Osteocyte (in vitro differentiated cells): Measurements from ENCODE around the gene FBN1. TPM values are rescaled to one million over a fixed set of nuclear protein-coding genes. Genes with fewer than 3 reads are reported as not detected.

Experiments used
- DNase-seq: peaks from one replicate; pipeline ENCODE4 v3.0.0; 2021; ENCODE audit warnings: mixed read lengths; ENCODE audit not compliant: unreplicated experiment; ENCODE audit errors: extremely low spot score
- H3K27ac Mint-ChIP-seq: one replicate; pipeline ENCODE4 v1.8.0; 2021; ENCODE audit warnings: mild to moderate bottlenecking, mixed read lengths; ENCODE audit not compliant: unreplicated experiment
- H3K27me3 Mint-ChIP-seq: one replicate; pipeline ENCODE4 v1.8.0; 2021; ENCODE audit warnings: mixed read lengths; ENCODE audit not compliant: unreplicated experiment
- H3K36me3 Mint-ChIP-seq: one replicate; pipeline ENCODE4 v1.8.0; 2021; ENCODE audit warnings: mixed read lengths; ENCODE audit not compliant: unreplicated experiment
- H3K4me1 Mint-ChIP-seq: one replicate; pipeline ENCODE4 v1.8.0; 2021; ENCODE audit warnings: mixed read lengths; ENCODE audit not compliant: unreplicated experiment
- H3K4me3 Mint-ChIP-seq: one replicate; pipeline ENCODE4 v1.8.0; 2021; ENCODE audit warnings: mild to moderate bottlenecking, moderate library complexity, mixed read lengths; ENCODE audit not compliant: unreplicated experiment
- H3K9me3 Mint-ChIP-seq: one replicate; pipeline ENCODE4 v1.8.0; 2021; ENCODE audit warnings: mixed read lengths; ENCODE audit not compliant: unreplicated experiment
- CTCF ChIP-seq: fragments of 200-600 bp; sonication (generic); IDR thresholded peaks from 2 replicates; pipeline ENCODE4 v1.5.0; 2021; ENCODE audit warnings: antibody characterized with exemption, mild to moderate bottlenecking, moderate library complexity
- total RNA-seq: library from RNA; stranded (reverse); gene quantifications from 2 replicates; pipeline ENCODE4 v1.2.1, GENCODE V29; 2021

The FBN1 gene
- total RNA-seq, 1 donor from 2014 or later: 1,012 TPM

GRCh38 chr15:48499978-48500377 lies 145.5 kb downstream of the FBN1 start:
- H3K36me3 Mint-ChIP-seq: peaks cover 79% of the 10 kb centered on the region
- H3K27ac Mint-ChIP-seq: no peak overlapping the region
- no peak overlapping the region for H3K4me3 Mint-ChIP-seq
- H3K27me3 Mint-ChIP-seq: no peaks in the 10 kb centered on the region
- H3K4me1 Mint-ChIP-seq: peaks cover 18% of the 10 kb centered on the region
- H3K9me3 Mint-ChIP-seq: no peaks in the 10 kb centered on the region
- no peak for TF ChIP-seq CTCF
- no peak for DNase-seq

- Mint-ChIP-seq H3K27ac (peak overlapping the region; percentile 66), H3K9me3 (no peaks in the 10 kb centered on the region), H3K27me3 (no peaks in the 10 kb centered on the region), H3K4me3 (no peak overlapping the region), H3K4me1 (peaks cover 29% of the 10 kb centered on the region), H3K36me3 (peaks cover 79% of the 10 kb centered on the region)
- no peak for DNase-seq
- TF ChIP-seq CTCF: no peak
These were observed 146.7 kb downstream of the FBN1 start for GRCh38 chr15:48498828-48499227.

GRCh38 chr15:48494631-48495030 lies 150.9 kb downstream of the FBN1 start:
- Mint-ChIP-seq H3K4me1 (peaks cover 42% of the 10 kb centered on the region), H3K27ac (peak overlapping the region; percentile 96), H3K9me3 (no peaks in the 10 kb centered on the region), H3K27me3 (no peaks in the 10 kb centered on the region), H3K4me3 (no peak overlapping the region), H3K36me3 (peaks cover 82% of the 10 kb centered on the region)
- no peak for TF ChIP-seq CTCF
- DNase-seq: no peak

GRCh38 chr15:48493763-48494225 lies 151.7 kb downstream of the FBN1 start:
- Mint-ChIP-seq H3K36me3 (peaks cover 82% of the 10 kb centered on the region), H3K27me3 (no peaks in the 10 kb centered on the region), H3K9me3 (no peaks in the 10 kb centered on the region), H3K27ac (peak overlapping the region; percentile 96), H3K4me1 (peaks cover 42% of the 10 kb centered on the region), H3K4me3 (peak overlapping the region; percentile 46)
- TF ChIP-seq CTCF: no peak
- DNase-seq: no peak

GRCh38 chr15:48493084-48493762 lies 152.3 kb downstream of the FBN1 start:
- H3K4me1 Mint-ChIP-seq: peaks cover 41% of the 10 kb centered on the region
- H3K4me3 Mint-ChIP-seq: peak overlapping the region; percentile 46
- H3K36me3 Mint-ChIP-seq: peaks cover 80% of the 10 kb centered on the region
- H3K9me3 Mint-ChIP-seq: no peaks in the 10 kb centered on the region
- no peaks in the 10 kb centered on the region for H3K27me3 Mint-ChIP-seq
- no peak for DNase-seq
- peak overlapping the region; percentile 96 for H3K27ac Mint-ChIP-seq
- no peak for TF ChIP-seq CTCF
